ENCODE measurements around the gene PON1.

The PON1 gene

DNA sequence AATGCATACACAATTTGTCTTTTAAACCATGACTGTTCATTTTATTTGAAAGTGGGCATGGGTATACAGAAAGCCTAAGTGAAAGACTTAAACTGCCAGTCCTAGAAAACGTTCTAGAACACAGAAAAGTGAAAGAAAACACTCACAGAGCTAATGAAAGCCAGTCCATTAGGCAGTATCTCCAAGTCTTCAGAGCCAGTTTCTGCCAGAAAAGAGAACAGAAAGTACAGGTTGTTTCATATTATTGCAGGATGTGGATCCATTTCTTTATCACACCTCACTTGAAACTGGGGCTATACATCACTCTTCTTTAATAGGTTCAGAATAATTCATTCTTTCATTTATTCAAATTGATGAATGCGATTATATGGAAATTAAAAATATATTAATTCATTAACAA lies 7.7 kb downstream of the PON1 start:
- no peak for DNase-seq

GRCh38 chr7:95312561-95312960 lies 11.8 kb downstream of the PON1 start:
- DNase-seq, result no peak

- DNase-seq, result no peak
Measured at GRCh38 chr7:95311389-95311788, 12.9 kb downstream of the PON1 start.

GRCh38 chr7:95309951-95310350 lies 14.4 kb downstream of the PON1 start:
- no peak for DNase-seq

DNA sequence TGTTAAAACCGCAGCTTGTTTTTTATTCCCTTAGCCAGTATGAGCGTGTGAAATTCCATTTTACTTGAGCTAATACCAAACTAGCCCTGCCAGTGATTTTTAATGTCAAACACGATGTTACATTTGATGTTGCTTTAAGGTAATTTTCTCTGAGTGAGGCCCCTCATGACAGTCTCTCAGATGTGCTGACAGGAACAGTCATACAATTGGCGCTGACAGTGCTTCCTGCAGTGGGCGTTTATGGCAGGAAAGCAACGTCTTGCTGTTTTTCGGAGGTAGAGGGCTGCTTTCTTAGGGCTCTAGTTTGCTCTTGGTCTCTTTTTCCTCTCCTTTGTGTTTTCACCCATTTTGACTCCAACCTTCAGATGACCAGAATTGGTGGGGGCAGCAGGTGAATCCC lies 19.3 kb downstream of the PON1 start:
- no peak for DNase-seq

- no peak for DNase-seq
Measured at GRCh38 chr7:95303013-95303905, 21.1 kb downstream of the PON1 start.

DNA sequence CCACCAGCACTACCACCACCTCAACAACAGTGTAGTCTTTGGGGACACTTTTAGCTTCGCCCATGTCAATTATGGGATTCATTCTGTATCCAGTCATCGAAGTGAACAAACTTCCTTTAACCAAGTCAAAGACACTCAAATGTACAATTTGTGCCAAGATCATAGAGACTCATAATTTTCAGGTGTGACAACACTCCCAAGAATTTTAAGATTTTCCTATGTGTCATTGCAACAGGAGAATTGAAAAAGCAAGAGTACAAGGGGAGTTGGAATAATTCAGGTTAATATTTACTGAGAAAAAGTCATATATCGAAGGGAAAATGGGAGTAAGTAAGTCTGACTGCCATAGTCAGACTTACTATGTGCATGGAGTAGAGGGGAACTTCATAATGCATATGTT lies 26.2 kb downstream of the PON1 start:
- DNase-seq, result no peak

DNA sequence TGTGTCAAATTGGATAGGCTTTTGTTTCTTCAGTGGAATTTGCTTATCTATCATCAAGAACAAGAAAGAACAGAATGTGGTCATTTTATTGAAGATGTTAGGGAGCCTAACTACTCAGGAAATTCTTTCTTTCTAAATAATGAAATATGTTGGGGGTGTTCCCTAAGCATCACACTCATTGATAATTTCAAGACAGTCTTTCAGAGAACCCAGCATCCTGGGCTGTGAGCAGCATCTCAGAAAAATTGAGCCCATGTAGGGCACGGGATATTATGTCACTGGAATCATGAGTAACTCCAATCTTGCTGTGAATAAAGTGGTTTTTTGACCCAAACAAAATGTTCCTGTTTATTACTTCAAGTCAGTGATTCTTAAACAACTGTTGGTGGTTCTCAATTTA lies 27.3 kb downstream of the PON1 start:
- DNase-seq, result no peak

- no peak for DNase-seq
Measured at GRCh38 chr7:95296456-95296855, 27.9 kb downstream of the PON1 start.

- no peak for DNase-seq
Measured at GRCh38 chr7:95295397-95295796, 28.9 kb downstream of the PON1 start.

GRCh38 chr7:95290166-95290830 lies 34.0 kb downstream of the PON1 start:
- DNase-seq, result no peak

GRCh38 chr7:95286096-95286495 lies 38.2 kb downstream of the PON1 start:
- DNase-seq, result no peak

- no peak for DNase-seq
Measured at GRCh38 chr7:95279417-95279816, 44.9 kb downstream of the PON1 start.

DNA sequence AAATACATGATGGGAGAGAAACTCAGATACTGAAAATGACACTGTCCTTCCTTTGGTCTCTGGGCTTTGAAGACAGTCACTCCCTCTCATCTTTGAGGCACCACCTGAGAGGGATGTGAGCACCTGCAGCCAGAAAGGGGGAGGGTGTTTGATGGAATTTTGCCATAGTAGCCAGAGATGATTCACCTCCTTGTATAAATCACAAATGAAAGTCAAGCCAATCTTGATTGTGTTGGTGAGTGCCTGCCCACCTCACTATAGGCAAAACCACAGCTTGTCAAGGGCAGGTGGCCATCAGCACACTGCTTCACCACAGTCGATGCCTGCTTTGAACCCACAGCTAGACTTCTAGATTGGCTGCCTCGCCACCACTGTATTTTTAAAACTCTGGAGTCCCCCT lies 48.2 kb downstream of the PON1 start:
- DNase-seq, result no peak

GRCh38 chr7:95269640-95270039 lies 54.7 kb downstream of the PON1 start:
- no peak for DNase-seq

DNA sequence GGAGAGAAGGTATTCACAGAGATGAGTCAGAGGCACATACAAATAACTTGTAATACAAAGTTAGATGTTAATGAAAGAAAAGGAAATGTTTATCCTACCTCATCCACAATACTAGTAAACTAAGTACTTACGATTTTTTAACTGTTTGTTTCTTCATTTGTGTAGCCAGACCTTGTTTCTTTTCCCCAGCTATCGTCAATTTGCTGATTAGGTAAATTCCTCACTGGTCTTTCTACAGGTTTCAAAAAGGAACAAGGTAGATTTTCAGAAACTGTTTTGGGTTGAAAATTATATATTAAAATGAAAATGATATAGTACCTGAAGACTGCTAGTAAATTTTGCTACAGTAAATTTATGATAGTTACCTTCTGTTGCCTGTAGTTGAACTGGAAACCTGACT lies 56.6 kb downstream of the PON1 start:
- no peak for DNase-seq

DNA sequence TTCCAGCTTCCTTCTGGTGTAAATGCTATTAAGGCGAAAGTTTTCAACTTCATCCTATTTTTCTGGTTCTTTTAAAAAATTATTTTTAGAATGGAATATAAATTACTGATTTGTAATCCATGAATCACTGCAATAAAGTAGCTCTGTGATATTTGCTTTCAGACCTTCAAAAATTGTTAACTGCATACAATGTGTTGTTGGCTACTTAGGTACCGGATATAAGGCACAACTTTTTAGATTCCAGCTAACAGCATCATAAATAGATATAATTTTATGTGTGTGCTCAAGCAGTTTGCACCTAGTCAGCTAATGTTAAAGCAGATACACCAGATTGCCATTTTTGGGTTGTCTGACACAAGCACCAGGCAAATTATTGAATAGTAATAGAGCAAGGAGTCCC lies 58.7 kb downstream of the PON1 start:
- DNase-seq, result no peak

- DNase-seq, result no peak
Measured at GRCh38 chr7:95264363-95264891, 59.9 kb downstream of the PON1 start.

DNA sequence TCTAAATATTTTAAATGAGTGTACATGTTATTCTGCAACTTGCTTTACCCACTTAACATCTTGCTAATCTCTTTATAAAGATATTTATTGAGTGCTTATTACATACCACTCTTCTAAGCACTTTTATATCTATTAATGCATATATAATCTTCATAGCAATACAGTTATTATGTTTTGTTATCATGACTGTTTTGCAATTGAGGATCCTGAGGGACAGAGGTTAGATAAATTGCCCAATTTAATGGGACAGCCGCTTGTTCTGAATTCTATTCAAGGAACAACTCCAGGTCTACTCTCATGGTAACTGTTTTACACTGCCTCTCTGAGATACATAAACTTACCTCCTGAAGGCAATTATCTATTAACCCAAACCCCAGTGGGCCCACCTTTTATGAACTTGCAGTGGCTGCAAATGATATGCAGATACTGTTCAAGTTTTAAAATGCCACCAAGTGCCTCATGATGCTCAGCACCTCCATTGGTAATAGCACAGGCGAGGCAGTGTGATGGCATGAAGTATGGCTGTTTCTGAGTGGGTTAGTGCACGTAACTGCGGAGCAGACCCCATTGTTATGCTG lies 60.5 kb downstream of the PON1 start:
- DNase-seq, result no peak

- no peak for DNase-seq
Measured at GRCh38 chr7:95262875-95263274, 61.5 kb downstream of the PON1 start.

DNA sequence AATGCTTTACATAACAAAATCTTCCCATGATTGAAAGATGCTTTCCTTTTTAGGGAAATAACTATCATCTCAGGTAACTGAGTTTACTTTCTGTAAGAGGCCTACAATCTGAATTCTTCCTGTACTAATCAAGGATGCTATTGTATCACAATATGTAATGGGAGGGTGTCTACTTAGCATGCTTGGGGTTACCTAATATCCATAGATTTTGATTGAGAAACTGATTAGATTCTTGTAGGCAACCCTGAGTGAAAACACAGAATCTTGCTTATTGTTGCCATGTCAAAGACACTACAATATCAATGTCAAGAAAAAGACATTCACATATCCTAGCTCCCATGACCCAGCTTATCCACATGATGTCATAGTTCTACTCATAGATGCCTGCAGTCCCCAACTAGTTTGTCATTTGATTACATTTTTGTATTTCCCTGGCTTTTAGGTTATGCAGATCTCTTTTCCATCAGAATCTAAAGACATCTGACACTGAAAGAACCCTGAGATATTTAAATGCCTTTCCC lies 62.4 kb downstream of the PON1 start:
- no peak for DNase-seq

DNA sequence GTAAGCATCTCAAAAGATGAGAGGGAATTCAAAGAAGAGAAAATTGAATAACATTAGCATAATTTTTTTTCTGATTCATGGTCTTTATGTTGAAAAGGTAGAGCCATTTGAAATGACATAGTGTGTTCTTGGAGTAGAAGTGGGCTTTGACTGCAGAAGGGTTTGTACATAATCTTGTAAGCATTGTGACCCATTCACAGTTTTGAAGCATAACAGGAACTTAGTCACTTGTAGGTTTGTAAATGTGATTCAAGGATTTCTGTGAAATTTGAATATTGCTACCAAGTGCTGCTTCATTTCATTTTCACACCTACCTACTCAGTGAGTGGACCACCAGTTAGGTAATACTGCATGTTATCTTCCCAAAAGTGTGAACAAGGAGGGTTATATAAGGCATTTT lies 68.6 kb downstream of the PON1 start:
- no peak for DNase-seq

GRCh38 chr7:95253986-95254385 lies 70.3 kb downstream of the PON1 start:
- no peak for DNase-seq

DNA sequence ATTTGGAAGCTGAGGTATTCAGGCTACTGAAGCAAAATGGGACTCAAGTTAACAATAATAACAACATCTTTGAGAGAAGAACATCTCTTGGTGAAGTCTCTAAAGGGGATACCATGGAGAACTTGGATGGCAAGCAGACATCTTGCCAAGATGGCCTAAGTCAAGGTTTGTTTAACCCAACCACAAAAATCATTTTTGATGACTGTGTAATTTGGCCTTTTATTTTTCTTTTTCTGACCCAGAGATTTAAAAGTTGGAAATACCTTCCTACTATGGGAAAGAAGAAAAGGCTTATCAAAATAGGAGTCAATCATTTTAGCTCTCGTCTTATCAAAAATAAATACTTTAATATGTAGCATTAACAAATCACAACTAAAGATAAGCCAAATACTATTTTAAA lies 72.4 kb downstream of the PON1 start:
- DNase-seq, result no peak
